GM12864 (cell line): ENCODE results near the gene MRPL55.

Experiments
- DNase-seq: peaks from one replicate; pipeline ENCODE4 v3.0.0-alpha.2; 2011; ENCODE audit warnings: low read depth
- H3K4me3 ChIP-seq: 2 replicates; pipeline ENCODE4 v1.5.1; 2011; ENCODE audit warnings: mild to moderate bottlenecking, low read depth, low read length, control low read depth
- TF ChIP-seq, protein P1 (sequence below): IDR thresholded peaks from 2 replicates; pipeline ENCODE4 v1.5.1; 2011; ENCODE audit warnings: low read depth, mild to moderate bottlenecking, moderate library complexity, low read length, control low read depth, inconsistent platforms; ENCODE audit errors: missing control alignments

MRPL55 gene

DNA sequence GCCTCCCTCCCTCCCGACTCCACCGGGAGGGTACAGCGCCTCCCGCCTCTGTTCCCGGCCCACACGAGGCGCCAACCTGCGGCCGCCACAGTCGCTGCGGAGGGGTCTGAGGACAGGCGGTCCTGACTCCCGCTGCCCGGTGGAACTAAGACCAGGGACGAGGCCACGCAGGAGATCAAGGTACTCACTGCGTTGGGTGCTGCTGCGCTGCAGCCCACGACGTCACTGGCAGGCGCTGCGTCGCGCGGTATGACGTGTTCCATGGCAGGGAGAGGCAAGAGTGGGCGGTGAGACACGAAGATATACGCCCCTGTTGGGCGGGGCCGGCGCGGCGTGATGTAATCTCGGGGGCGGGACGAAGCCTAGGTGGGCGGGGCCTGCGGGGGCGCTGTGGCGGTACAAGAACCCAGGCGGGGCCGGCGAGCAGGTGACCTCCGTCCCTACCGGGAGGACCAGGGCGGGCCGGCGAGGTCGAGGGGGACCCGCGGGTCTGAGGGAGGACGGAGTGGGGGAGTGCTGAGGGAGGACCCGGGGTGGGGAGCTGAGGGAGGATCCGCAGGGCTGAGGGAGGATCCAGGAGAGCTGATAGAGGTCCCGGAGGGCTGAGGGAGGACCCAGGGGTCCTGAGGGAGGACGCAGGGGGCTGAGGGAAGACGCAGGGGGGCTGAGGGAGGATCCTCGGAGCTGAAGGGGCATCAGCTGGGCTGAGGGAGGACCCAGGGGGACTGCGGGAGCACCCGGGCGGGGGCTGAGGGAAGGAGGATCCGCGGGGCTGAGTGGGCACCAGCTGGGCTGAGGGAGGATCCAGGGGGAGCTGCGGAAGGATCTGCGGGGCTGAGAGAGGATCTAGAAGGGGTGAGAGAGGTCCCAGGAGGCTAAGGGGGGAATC lies at the start of gene MRPL55:
MRPL55 (minus strand) TSS at position 227 of the 889 bp plus-strand sequence. CDS start 1,039 bp downstream, outside the sequence.
- DNase-seq: peak; percentile 87

DNA sequence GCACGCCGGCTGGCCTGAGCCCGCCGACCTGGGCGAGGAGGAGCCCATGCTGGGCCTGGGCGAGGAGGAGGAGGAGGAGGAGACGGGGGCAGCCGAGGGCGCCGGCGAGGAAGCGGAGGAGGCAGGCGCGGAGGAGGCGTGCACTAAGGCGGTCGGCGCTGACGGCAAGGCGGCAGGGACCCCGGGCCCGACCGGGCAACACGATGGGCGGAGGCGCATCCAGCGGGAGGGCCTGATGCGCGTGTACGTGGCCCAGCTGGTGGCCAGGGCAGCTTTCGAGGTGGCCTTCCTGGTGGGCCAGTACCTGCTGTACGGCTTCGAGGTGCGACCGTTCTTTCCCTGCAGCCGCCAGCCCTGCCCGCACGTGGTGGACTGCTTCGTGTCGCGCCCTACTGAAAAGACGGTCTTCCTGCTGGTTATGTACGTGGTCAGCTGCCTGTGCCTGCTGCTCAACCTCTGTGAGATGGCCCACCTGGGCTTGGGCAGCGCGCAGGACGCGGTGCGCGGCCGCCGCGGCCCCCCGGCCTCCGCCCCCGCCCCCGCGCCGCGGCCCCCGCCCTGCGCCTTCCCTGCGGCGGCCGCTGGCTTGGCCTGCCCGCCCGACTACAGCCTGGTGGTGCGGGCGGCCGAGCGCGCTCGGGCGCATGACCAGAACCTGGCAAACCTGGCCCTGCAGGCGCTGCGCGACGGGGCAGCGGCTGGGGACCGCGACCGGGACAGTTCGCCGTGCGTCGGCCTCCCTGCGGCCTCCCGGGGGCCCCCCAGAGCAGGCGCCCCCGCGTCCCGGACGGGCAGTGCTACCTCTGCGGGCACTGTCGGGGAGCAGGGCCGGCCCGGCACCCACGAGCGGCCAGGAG lies 49.3 kb upstream of the MRPL55 start:
- TF ChIP-seq, protein P1, sequence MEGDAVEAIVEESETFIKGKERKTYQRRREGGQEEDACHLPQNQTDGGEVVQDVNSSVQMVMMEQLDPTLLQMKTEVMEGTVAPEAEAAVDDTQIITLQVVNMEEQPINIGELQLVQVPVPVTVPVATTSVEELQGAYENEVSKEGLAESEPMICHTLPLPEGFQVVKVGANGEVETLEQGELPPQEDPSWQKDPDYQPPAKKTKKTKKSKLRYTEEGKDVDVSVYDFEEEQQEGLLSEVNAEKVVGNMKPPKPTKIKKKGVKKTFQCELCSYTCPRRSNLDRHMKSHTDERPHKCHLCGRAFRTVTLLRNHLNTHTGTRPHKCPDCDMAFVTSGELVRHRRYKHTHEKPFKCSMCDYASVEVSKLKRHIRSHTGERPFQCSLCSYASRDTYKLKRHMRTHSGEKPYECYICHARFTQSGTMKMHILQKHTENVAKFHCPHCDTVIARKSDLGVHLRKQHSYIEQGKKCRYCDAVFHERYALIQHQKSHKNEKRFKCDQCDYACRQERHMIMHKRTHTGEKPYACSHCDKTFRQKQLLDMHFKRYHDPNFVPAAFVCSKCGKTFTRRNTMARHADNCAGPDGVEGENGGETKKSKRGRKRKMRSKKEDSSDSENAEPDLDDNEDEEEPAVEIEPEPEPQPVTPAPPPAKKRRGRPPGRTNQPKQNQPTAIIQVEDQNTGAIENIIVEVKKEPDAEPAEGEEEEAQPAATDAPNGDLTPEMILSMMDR: no peak
- no peak for DNase-seq
- no peak overlapping the region for H3K4me3 ChIP-seq

More for the DNA sequence above, at the start of gene MRPL55:
- TF ChIP-seq, protein P1: peak; percentile 8
- H3K4me3 ChIP-seq: peak within 1 kb of the TSS; percentile 90

DNA sequence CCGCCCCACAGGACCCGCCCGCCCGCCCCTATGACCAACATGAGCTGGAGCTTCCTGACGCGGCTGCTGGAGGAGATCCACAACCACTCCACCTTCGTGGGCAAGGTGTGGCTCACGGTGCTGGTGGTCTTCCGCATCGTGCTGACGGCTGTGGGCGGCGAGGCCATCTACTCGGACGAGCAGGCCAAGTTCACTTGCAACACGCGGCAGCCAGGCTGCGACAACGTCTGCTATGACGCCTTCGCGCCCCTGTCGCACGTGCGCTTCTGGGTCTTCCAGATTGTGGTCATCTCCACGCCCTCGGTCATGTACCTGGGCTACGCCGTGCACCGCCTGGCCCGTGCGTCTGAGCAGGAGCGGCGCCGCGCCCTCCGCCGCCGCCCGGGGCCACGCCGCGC lies 48.6 kb upstream of the MRPL55 start:
- TF ChIP-seq, protein P1: no peak
- DNase-seq: no peak
- no peak overlapping the region for H3K4me3 ChIP-seq

DNA sequence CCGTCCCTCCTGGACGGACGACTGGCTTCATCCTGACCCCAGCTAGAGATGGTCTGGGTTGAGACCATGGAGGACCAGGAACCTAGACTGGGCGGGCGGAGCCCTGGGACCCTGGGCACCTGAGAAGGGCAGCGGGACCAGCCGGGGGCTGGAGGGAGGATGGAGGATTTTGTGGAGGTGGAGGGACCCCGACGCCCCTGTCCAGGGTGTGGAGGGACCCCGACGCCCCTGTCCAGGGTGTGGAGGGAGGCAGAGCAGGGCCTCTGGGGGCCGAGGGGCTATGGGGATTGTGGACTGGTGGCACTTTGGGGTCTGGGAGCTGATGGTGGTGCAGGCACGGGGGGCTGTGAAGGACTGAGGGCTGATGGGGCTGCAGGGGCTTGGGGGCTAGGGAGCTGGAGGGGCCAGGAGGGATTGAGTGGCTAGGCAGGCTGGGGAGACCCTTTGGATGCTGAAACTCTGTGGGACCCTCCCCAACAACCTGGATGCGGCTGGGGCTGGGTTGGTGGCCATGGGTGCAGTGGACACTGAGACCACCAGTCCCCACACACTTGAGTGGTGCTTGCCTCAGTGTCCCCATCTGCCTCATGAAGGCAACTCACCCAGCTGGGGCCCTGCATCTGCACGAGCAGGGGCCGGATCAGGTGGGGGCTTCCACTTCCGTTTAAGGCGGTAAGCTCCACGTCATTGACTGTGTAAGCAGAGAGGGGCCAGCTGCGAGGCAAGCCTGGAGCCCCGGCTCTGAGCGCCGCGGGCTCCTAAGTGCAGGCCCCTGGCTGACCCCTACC lies 48.0 kb upstream of the MRPL55 start:
- H3K4me3 ChIP-seq: no peak overlapping the region
- DNase-seq: no peak
- TF ChIP-seq, protein P1: no peak

DNA sequence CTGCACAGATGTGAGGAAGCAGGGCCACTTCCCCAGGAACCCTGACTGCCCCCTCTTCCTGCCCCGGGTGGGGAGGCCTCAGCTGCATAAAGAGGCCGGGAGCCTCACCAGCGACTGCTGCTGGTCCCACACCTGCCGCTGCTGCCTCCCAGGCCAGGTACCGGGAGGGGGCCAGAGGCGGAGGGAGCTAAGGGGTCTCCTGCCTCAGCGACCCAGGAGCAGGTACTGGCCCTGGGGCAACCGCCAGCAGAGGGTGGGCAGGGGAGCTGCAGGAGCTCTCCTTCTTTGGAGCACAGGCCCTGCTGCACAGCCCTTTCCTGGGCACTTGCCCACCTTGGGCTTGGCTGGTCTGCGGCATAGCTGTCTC lies 47.4 kb upstream of the MRPL55 start:
- TF ChIP-seq, protein P1: no peak
- DNase-seq: no peak
- H3K4me3 ChIP-seq: no peak overlapping the region
